Measurements from ENCODE around the gene ALDH1L1.

The ALDH1L1 gene

GRCh38 chr3:126132751-126133511 is 47.5 kb downstream of the ALDH1L1 start:
- no peak for DNase-seq

GRCh38 chr3:126131881-126132750 is 48.3 kb downstream of the ALDH1L1 start:
- no peak for DNase-seq

- DNase-seq: no peak
Observed at GRCh38 chr3:126130981-126131745, 49.2 kb downstream of the ALDH1L1 start.

GRCh38 chr3:126130081-126130855 is 50.1 kb downstream of the ALDH1L1 start:
- no peak for DNase-seq

GRCh38 chr3:126129398-126129891 is 50.9 kb downstream of the ALDH1L1 start:
- no peak for DNase-seq

GRCh38 chr3:126128504-126129397 is 51.6 kb downstream of the ALDH1L1 start:
- DNase-seq: no peak

- DNase-seq: no peak
Observed at GRCh38 chr3:126127904-126128303, 52.5 kb downstream of the ALDH1L1 start.

GRCh38 chr3:126127452-126127851 is 52.9 kb downstream of the ALDH1L1 start:
- no peak for DNase-seq

GRCh38 chr3:126126811-126127431 is 53.5 kb downstream of the ALDH1L1 start:
- no peak for DNase-seq

- no peak for DNase-seq
Observed at GRCh38 chr3:126126286-126126685, 54.1 kb downstream of the ALDH1L1 start.

- DNase-seq: no peak
Observed at GRCh38 chr3:126125781-126126251, 54.6 kb downstream of the ALDH1L1 start.

GRCh38 chr3:126125341-126125740 is 55.0 kb downstream of the ALDH1L1 start:
- no peak for DNase-seq

GRCh38 chr3:126124896-126125295 is 55.5 kb downstream of the ALDH1L1 start:
- DNase-seq: no peak

GRCh38 chr3:126124148-126124868 is 56.1 kb downstream of the ALDH1L1 start:
- no peak for DNase-seq

GRCh38 chr3:126121632-126122031 is 58.8 kb downstream of the ALDH1L1 start:
- no peak for DNase-seq

- DNase-seq: no peak
Observed at GRCh38 chr3:126121074-126121473, 59.3 kb downstream of the ALDH1L1 start.

GRCh38 chr3:126119976-126120375 is 60.4 kb downstream of the ALDH1L1 start:
- no peak for DNase-seq

- peak; percentile 5 for DNase-seq
Observed at GRCh38 chr3:126119008-126119675, 61.2 kb downstream of the ALDH1L1 start.

GRCh38 chr3:126118591-126118990 is 61.8 kb downstream of the ALDH1L1 start:
- no peak for DNase-seq
